Stimulated activated CD4-positive, alpha-beta T cell treated with anti-CD3 and anti-CD28 coated beads, Interleukin-12 subunit alpha, Interleukin-12 subunit beta, amount 100 ng/mL, for 24 hours (primary cell): Measurements from ENCODE around the gene WNT3.
"Not testable (repeated sequence)": the region's sequence is repeated elsewhere in the genome, so short reads cannot be mapped to it uniquely, and the experiment has no call there.

Source experiments
- DNase-seq, 2 experiments: peaks; one replicate each; pipeline ENCODE4 v3.0.0-alpha.2; 2020; ENCODE audit warnings: low read depth in 2 of 2

The WNT3 gene

GRCh38 chr17:46765453-46765852, 53.0 kb downstream of the WNT3 start:
- no peak for DNase-seq

- no peak for DNase-seq
Observed at GRCh38 chr17:46764709-46765401, 53.6 kb downstream of the WNT3 start.

- DNase-seq: no peak
Observed at GRCh38 chr17:46764000-46764708, 54.3 kb downstream of the WNT3 start.

- no peak for DNase-seq
Observed at GRCh38 chr17:46763416-46763815, 55.1 kb downstream of the WNT3 start.

- DNase-seq: no peak
Observed at GRCh38 chr17:46759141-46759540, 59.4 kb downstream of the WNT3 start.

- DNase-seq: no peak
Observed at GRCh38 chr17:46758614-46759013, 59.9 kb downstream of the WNT3 start.

GRCh38 chr17:46757588-46757987, 60.9 kb downstream of the WNT3 start:
- not testable (repeated sequence) for DNase-seq

DNA sequence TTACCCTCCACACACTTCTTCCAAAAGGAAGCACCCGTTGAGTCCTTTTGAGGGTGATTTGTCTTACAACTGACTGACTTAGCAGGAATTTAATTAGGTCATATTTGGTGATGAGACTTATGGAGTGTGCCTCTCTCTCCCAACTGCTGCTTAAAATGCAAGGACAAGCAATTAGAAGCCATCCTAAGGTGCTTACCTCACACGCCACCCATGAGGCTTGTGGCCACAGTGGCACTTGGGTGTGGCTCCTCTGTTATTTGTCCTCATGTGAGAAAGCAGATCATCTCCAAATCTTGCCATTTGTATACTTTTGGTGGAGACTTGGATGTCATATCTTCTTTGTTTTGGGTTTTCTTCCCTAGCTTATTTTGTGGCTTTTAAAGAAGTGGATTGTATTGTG, 61.6 kb downstream of the WNT3 start:
- no peak for DNase-seq

- no peak for DNase-seq
Observed at GRCh38 chr17:46756081-46756735, 62.3 kb downstream of the WNT3 start.

DNA sequence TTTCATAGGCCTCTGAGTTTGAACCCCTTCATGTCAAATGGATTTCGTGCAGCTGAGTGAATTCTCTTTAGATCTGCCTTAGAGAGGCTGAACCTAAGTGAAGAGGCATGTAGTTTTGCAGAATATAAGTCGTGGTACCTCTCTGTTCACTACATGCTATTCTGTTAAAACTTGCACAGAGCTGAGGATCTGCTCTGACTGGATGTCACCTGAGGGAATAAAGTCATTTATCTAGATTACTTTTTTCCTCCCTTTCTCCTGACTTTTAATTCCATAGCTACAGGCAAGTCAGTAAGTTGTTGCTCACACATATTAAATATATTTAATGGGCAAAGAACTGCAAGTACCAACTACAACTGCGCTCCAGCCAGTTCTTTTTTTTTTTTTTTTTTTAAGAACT, 64.7 kb downstream of the WNT3 start:
- no peak for DNase-seq

DNA sequence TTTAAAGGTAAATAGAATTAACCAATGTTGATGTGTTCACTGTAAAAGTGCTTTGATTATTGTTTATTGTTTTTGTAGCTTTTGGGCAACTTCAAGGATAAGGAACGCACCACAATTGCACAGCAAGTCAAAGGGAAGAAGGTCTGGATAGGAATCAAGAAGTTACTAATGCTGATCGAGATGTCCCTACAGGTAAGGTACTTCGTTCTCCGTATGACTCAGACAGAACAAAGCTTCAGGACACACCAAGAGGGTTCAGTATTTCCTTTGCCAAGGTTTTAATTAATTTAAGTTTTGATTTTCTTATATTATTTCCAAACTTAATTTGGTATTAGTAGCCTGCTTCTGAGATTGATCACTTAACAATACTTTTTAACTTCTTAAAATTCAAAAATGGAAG, 67.1 kb downstream of the WNT3 start:
- DNase-seq: no peak

DNA sequence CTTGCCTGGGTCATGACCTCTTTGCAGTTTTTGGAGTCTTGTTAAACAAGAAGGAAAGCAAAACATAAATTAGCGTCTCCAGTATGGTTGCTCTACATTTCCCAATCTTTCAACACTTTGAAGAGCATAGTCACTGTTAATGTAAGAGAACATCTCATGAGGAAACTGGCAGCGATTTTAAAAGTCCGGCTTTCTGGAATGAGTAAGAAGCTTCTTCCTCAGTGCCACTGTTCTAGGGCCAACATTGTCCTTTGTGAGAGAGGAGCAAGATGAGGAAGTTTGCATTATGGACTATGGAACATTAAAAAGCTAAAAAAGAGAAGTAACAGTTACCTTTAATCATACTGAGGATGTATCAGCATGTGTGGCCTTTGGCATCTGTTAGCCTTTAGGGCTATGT, 73.1 kb downstream of the WNT3 start:
- no peak for DNase-seq

- DNase-seq: no peak
Observed at GRCh38 chr17:46744441-46744840, 74.1 kb downstream of the WNT3 start.

GRCh38 chr17:46742565-46743270, 75.8 kb downstream of the WNT3 start:
- DNase-seq: no peak

GRCh38 chr17:46741122-46741730, 77.3 kb downstream of the WNT3 start:
- DNase-seq: no peak

GRCh38 chr17:46739982-46740381, 78.5 kb downstream of the WNT3 start:
- DNase-seq: no peak

DNA sequence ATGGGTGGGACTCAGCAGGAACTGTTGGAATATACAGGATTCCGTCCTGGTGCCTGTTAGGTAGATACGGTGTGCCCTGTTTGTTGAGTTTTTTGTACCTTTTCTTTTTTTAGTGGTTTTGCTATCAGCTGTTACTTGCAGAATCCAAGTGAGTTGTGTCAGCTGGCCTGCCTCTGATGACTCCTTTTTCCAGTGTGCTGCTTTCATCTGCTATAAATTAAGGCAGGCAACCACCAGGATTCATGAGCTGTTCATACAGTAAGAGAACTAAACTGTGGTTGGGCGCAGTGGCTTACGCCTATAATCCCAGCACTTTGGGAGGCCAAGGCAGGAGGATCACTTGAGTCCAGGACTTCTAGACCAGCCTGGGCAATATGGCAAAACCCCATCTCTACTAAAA, 79.9 kb downstream of the WNT3 start:
- DNase-seq: no peak

- DNase-seq: no peak
Observed at GRCh38 chr17:46737326-46737725, 81.2 kb downstream of the WNT3 start.

DNA sequence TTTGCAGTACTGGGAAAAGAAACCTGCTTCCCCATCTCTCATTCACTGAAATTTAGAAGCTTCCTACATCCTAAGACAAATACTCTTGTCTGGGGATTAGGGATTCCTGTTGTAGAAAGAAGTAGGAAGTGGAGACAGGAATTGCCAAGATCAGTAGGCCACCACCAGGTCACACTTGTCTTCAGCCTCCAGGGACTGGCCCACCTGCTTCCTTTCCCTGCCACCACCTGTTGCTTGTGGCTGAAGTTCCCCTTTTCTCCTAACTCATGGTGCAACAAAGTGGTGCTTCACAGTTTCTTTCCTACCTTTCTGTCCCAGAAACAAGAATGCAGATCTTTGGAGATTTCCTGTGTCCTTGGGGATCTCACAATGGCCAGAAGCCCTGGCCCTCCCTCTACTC, 82.4 kb downstream of the WNT3 start:
- no peak for DNase-seq

- no peak for DNase-seq
Observed at GRCh38 chr17:46733837-46734475, 84.5 kb downstream of the WNT3 start.

DNA sequence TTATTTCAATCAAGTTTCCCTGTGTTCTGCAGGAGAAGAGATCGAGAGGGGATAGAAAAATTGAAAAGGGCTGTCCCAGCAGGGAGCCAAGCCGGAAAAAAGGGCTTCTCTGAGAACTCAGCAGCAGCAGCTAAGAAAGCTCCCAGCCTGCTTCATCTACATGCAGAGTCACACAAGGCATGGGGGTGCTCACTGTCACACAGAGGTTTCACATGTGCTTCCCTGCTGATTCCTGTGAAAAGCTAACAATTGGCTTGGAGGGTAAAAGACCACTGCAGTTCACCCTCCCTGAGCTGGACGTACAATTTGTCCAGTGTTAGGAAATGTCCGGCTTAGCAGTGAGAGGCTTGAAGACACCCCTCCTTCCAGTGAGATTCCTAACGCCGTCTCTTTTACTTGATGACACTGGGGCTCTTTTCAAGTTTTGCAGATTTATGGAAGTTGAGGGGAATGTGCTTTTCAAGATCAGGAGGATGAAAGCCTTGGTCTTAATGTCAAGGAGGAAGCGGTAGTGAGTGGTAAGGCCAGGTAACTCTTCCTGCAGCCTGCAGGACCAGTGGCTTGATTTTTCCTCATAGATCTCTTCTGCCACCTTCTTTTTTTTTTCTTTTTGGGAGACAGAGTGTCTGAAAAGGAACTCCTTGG, 85.6 kb downstream of the WNT3 start:
- DNase-seq: no peak
